ENCODE measurements around the gene PDE4B. TPM values are rescaled to one million over a fixed set of nuclear protein-coding genes. Genes with fewer than 3 reads are reported as not detected.

The PDE4B gene
- polyA plus RNA-seq, 1 experiment = 17.6 TPM

DNA sequence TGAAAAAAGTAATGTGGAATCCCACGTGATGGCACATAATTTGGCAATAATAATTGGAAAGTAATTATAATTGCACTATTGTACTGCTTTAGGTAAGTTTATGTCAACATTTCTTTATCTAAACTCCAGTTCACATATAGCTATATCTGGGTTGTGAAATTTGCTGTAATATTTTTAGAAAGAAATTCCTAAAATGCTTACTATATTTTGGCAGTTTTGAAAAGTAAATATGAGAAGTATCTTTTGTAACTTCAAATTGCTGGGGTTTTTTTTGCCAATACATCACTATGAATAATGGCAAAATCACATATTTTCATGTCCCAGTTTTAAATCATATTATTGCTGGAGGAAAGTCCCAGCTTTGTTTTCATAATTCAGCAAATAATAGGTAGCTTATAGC, 197.5 kb downstream of the PDE4B start:
- ChIA-PET POLR2A (no interaction called here), CTCF (no interaction called here)
- Histone ChIP-seq H3K27ac (ENCODE audit: low read depth, low read length) (no peak overlapping the region), H3K9me3 (ENCODE audit: control insufficient read depth, insufficient read depth, low read length) (no peaks in the 10 kb centered on the region), H3K27me3 (ENCODE audit: control insufficient read depth, insufficient read depth, low read length) (no peaks in the 10 kb centered on the region), H3K4me3 (ENCODE audit: low read depth, low read length) (no peak overlapping the region)
- no peak for DNase-seq (ENCODE audit: low read depth, low spot score)
- TF ChIP-seq, protein P1, sequence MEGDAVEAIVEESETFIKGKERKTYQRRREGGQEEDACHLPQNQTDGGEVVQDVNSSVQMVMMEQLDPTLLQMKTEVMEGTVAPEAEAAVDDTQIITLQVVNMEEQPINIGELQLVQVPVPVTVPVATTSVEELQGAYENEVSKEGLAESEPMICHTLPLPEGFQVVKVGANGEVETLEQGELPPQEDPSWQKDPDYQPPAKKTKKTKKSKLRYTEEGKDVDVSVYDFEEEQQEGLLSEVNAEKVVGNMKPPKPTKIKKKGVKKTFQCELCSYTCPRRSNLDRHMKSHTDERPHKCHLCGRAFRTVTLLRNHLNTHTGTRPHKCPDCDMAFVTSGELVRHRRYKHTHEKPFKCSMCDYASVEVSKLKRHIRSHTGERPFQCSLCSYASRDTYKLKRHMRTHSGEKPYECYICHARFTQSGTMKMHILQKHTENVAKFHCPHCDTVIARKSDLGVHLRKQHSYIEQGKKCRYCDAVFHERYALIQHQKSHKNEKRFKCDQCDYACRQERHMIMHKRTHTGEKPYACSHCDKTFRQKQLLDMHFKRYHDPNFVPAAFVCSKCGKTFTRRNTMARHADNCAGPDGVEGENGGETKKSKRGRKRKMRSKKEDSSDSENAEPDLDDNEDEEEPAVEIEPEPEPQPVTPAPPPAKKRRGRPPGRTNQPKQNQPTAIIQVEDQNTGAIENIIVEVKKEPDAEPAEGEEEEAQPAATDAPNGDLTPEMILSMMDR (IDR thresholded peaks at IDR 0.05; ENCODE audit: low read depth, low read length) = no peak

DNA sequence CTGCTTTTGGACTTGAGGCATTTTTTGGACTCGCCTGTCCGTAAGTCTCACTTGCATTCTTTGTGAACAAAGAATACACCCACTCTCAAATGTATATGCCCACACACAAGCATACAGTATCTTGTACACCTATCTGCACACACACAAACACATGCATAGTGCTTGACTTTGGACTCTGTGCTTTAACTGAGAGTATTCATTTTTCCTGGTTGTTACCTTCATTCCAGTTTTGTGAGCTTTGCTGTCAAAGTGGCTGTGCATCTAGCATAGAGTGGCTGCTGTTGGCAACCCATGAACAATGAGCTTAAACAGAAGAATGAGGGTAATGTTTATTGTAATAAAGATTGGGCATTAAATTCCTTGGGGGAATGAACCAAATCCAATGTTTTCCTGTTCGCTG, 199.0 kb downstream of the PDE4B start:
- no peaks in the 10 kb centered on the region for H3K9me3 ChIP-seq (ENCODE audit: control insufficient read depth, insufficient read depth, low read length)
- DNase-seq (ENCODE audit: low read depth, low spot score) = no peak
- H3K27ac ChIP-seq (ENCODE audit: low read depth, low read length) = no peak overlapping the region
- H3K27me3 ChIP-seq (ENCODE audit: control insufficient read depth, insufficient read depth, low read length) = no peaks in the 10 kb centered on the region
- H3K4me3 ChIP-seq (ENCODE audit: low read depth, low read length) = no peak overlapping the region
- TF ChIP-seq, protein P1 (IDR thresholded peaks at IDR 0.05; ENCODE audit: low read depth, low read length) = no peak
- ChIA-PET POLR2A (no interaction called here), CTCF (interaction anchor here (1.2 to 1.5 kb wide), 2 partner anchors 217 to 251 kb away, joined by 3 to 10 read pairs; no protein-coding TSS in a partner anchor)

DNA sequence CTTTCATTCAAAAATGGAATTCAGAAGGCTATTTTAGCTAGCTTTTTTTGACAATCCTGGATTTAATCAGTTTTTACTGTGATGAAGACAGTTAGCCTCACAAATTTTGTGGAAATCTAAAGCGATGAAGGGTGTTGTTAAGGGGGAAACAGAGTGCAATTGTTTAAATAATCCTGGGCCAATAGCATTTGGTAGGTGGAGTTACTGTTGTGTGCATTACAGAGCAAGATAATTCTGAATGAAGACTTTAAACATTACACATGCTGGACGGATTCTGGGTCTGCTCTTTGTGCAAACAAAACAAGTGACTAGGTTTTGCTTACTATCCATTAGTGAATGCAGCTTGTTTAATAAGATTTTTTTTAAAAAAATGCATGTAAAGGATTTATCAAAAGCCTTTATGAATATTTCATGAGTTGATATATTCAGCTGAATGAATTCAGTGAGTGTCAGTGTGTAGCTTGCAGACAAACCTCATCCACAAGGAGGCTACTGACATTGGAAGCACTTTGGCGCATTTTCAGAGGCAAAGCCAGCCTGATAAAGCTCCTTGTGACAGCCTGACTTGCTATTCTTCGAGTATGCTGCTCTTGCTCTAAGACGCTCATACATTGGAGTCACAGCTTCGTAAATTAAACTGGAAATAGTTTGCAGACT, 199.6 kb downstream of the PDE4B start:
- CTCF ChIA-PET = interaction anchor here (0.7 to 1.7 kb wide), 4 partner anchors 24 to 250 kb away, joined by 3 to 10 read pairs (median 4); no protein-coding TSS in a partner anchor
- DNase-seq (ENCODE audit: low read depth, low spot score) = no peak
- POLR2A ChIA-PET = no interaction called here
- no peak overlapping the region for H3K27ac ChIP-seq (ENCODE audit: low read depth, low read length)
- H3K27me3 ChIP-seq (ENCODE audit: control insufficient read depth, insufficient read depth, low read length) = no peaks in the 10 kb centered on the region
- H3K4me3 ChIP-seq (ENCODE audit: low read depth, low read length) = no peak overlapping the region
- TF ChIP-seq, protein P1 (IDR thresholded peaks at IDR 0.05; ENCODE audit: low read depth, low read length) = 0 out of 2 replicates have a peak, but pooled peaks have one; percentile 8
- H3K9me3 ChIP-seq (ENCODE audit: control insufficient read depth, insufficient read depth, low read length) = no peaks in the 10 kb centered on the region

DNA sequence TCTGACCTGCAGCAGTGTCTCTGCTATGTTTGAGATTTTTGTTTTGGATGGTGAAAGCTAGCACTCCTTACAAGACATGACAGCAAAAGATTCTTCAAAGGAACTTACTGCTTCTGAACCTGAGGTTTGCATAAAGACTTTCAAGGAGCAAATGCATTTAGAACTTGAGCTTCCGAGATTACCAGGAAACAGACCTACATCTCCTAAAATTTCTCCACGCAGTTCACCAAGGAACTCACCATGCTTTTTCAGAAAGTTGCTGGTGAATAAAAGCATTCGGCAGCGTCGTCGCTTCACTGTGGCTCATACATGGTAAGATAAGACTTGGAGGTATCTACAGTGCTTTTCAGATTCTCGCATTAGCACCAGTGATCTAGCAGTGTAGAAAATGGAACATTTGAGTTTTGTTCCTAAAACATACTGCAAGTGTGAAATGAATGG, 200.2 kb downstream of the PDE4B start:
- Histone ChIP-seq H3K27me3 (ENCODE audit: control insufficient read depth, insufficient read depth, low read length) (no peaks in the 10 kb centered on the region), H3K9me3 (ENCODE audit: control insufficient read depth, insufficient read depth, low read length) (no peaks in the 10 kb centered on the region), H3K4me3 (ENCODE audit: low read depth, low read length) (no peak overlapping the region), H3K27ac (ENCODE audit: low read depth, low read length) (no peak overlapping the region)
- no peak for DNase-seq (ENCODE audit: low read depth, low spot score)
- ChIA-PET POLR2A (no interaction called here), CTCF (interaction anchor here (0.7 to 1.7 kb wide), 4 partner anchors 25 to 249 kb away, joined by 3 to 10 read pairs (median 4); no protein-coding TSS in a partner anchor)
- TF ChIP-seq, protein P1 (IDR thresholded peaks at IDR 0.05; ENCODE audit: low read depth, low read length) = no peak

DNA sequence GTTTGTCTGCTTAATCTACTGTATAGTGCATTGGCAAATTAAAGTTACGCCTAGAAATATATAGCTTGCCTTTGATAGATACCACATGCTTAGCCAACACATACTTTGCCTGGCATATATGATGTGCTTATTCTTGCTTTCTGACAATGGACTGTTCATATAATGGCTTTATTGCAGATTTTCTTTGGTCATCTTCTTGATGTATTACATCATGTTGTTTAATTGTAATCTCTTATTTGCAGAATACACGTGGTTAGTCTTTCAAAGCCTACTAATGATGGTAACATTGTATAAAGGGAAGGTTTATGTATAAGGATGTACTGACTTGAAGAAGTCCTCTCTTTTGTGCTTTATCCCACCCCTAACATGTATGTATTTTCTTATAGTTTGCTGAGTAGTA, 201.5 kb downstream of the PDE4B start:
- TF ChIP-seq, protein P1 (IDR thresholded peaks at IDR 0.05; ENCODE audit: low read depth, low read length) = no peak
- Histone ChIP-seq H3K9me3 (ENCODE audit: control insufficient read depth, insufficient read depth, low read length) (no peaks in the 10 kb centered on the region), H3K27me3 (ENCODE audit: control insufficient read depth, insufficient read depth, low read length) (no peaks in the 10 kb centered on the region), H3K27ac (ENCODE audit: low read depth, low read length) (no peak overlapping the region), H3K4me3 (ENCODE audit: low read depth, low read length) (no peak overlapping the region)
- DNase-seq (ENCODE audit: low read depth, low spot score) = no peak
- ChIA-PET POLR2A (no interaction called here), CTCF (interaction anchor here (0.6 to 2.6 kb wide), 3 partner anchors 21 to 457 kb away, joined by 3 to 10 read pairs (median 4); no protein-coding TSS in a partner anchor)
